ENCODE results near the gene DIPK2A.

GRCh38 chr3:144018776-144019175, 47.2 kb downstream of the DIPK2A start:
- TF ChIP-seq FOS (IDR thresholded peaks at IDR 0.05; ENCODE audit: low read depth, low read length) (peak; percentile 89), POLR2A (IDR thresholded peaks at IDR 0.05; ENCODE audit: low read depth, low read length) (no peak), CTCF (conservative IDR thresholded peaks at IDR 0.05; ENCODE audit: low read depth, low read length) (no peak), RAD21 (IDR thresholded peaks at IDR 0.05; ENCODE audit: low read length) (peak; percentile 17; the same call in 1 of the 2 replicates), SMC3 (IDR thresholded peaks at IDR 0.05; ENCODE audit: low read depth, low read length) (no peak), MXI1 (IDR thresholded peaks at IDR 0.05; ENCODE audit: borderline replicate concordance, low read depth, low read length) (no peak)

Data from IMR-90 (cell line).